OCI-LY1 (cell line): Measurements from ENCODE around the gene IL16.

ENCODE experiments used
- H2AFZ ChIP-seq: fragments of 200-600 bp; sonication (generic), shearing (Covaris generic); 2 replicates; pipeline ENCODE4 v1.6.0; 2014; ENCODE audit warnings: antibody characterized with exemption, mild to moderate bottlenecking, low read length
- H3F3A ChIP-seq: fragments of 200-600 bp; sonication (generic), shearing (Covaris generic); 2 replicates; pipeline ENCODE4 v1.6.0; 2014; ENCODE audit warnings: mild to moderate bottlenecking, antibody characterized with exemption, low read length, moderate library complexity; ENCODE audit not compliant: insufficient read depth
- H3K27ac ChIP-seq: fragments of 200-600 bp; sonication (generic); 2 replicates; pipeline ENCODE4 v1.5.1; 2014; ENCODE audit warnings: low read length, mixed run types, mild to moderate bottlenecking, low read depth; ENCODE audit not compliant: poor library complexity, severe bottlenecking
- H3K27me3 ChIP-seq: fragments of 200-600 bp; sonication (generic); 2 replicates; pipeline ENCODE4 v1.6.0; 2014; ENCODE audit warnings: antibody characterized with exemption, mild to moderate bottlenecking, low read length, moderate library complexity; ENCODE audit not compliant: insufficient read depth
- H3K36me3 ChIP-seq: fragments of 200-600 bp; sonication (generic); 2 replicates; pipeline ENCODE4 v1.6.1; 2014; ENCODE audit warnings: mild to moderate bottlenecking, antibody characterized with exemption, low read length, moderate library complexity, mixed read lengths; ENCODE audit not compliant: insufficient read depth
- H3K4me1 ChIP-seq: fragments of 200-600 bp; sonication (generic); 2 replicates; pipeline ENCODE4 v1.5.1; 2014; ENCODE audit warnings: mild to moderate bottlenecking, low read length, moderate library complexity; ENCODE audit not compliant: insufficient read depth, severe bottlenecking
- H3K4me2 ChIP-seq: fragments of 200-600 bp; sonication (generic), shearing (Covaris generic); 2 replicates; pipeline ENCODE4 v1.6.1; 2014; ENCODE audit warnings: low read length
- H3K4me3 ChIP-seq: fragments of 200-600 bp; sonication (generic); 2 replicates; pipeline ENCODE4 v1.5.1; 2014; ENCODE audit warnings: low read length, low read depth, mild to moderate bottlenecking, mixed read lengths; ENCODE audit not compliant: poor library complexity, severe bottlenecking
- H3K79me2 ChIP-seq: fragments of 200-600 bp; shearing (Covaris generic); 2 replicates; pipeline ENCODE4 v1.6.1; 2016; ENCODE audit warnings: mixed run types, low read length, mixed read lengths; ENCODE audit not compliant: insufficient read depth
- H3K9ac ChIP-seq: fragments of 200-600 bp; sonication (generic), shearing (Covaris generic); 2 replicates; pipeline ENCODE4 v1.6.1; 2014; ENCODE audit warnings: mild to moderate bottlenecking, low read length, mixed read lengths
- H3K9me2 ChIP-seq: fragments of 200-600 bp; sonication (generic), shearing (Covaris generic); 2 replicates; pipeline ENCODE4 v1.6.1; 2014; ENCODE audit warnings: low read depth, mild to moderate bottlenecking, low read length, mixed read lengths
- H3K9me3 ChIP-seq: fragments of 200-600 bp; shearing (Covaris generic); 2 replicates; pipeline ENCODE4 v1.6.1; 2014; ENCODE audit warnings: low read length, mixed read lengths
- H4K20me1 ChIP-seq: fragments of 200-600 bp; sonication (generic), shearing (Covaris generic); 2 replicates; pipeline ENCODE4 v1.6.0; 2016; ENCODE audit warnings: mild to moderate bottlenecking, low read length; ENCODE audit not compliant: insufficient read depth
- CTCF ChIP-seq: fragments of 200-600 bp; sonication (generic), shearing (Covaris generic); IDR thresholded peaks from 2 replicates; pipeline ENCODE4 v1.5.1; 2017; ENCODE audit warnings: mild to moderate bottlenecking, antibody characterized with exemption, low read length, moderate library complexity, mixed read lengths
- EZH2 ChIP-seq: fragments of 200-600 bp; sonication (generic), shearing (Covaris generic); IDR thresholded peaks from 2 replicates; pipeline ENCODE4 v1.8.0; 2017; ENCODE audit warnings: borderline replicate concordance, mixed run types, mild to moderate bottlenecking, antibody characterized with exemption, low read length, moderate library complexity, mixed read lengths

IL16 gene

DNA sequence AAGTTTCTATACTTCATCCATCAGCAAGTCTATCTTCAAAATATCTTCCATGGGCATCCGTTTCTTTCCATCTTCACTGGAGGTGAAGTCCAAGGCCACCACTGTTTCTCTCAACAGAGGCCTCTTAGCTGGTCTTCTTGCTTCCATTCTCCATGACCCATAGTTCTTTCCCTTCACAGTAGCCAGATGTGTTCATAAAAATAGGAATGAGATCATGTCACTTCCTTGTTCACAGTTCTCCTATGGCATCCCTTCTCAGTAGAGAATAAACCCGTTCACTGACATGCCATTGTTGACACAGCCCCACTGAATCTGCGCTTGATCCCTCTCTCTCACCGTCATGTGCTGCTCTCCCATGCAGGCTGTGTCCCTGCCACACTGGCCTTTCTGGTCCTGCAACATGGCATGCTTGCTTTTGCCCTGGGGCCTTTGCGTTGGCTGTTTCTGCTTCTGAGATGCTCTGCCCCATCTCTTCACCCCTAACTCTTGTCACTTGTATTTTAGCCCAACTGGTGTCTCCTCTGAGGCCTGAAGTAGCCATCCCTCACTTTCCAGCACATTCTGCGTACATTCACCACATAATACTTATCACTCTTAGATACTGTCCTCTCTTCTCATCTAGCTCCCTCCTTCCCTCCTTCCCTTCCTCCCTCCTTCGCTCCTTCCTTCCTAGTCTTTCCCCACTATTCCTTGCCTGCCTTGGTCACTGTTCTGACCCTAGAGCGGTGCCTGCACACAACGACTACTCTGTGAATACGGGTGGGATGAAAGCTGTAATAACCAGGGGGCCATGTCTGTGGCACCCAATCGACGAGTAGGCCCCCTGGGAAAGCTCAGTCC is 85.3 kb downstream of the IL16 start:
- Histone ChIP-seq H3K4me2 (no peak overlapping the region), H3K4me1 (peaks cover 30% of the 10 kb centered on the region), H3K4me3 (no peak overlapping the region), H4K20me1 (no peaks in the 10 kb centered on the region), H3F3A (no peaks in the 10 kb centered on the region), H3K36me3 (no peaks in the 10 kb centered on the region), H3K79me2 (no peaks in the 10 kb centered on the region), H3K9me3 (peaks cover 5% of the 10 kb centered on the region), H3K9me2 (no peaks in the 10 kb centered on the region), H2AFZ (no peak overlapping the region), H3K9ac (no peak overlapping the region), H3K27ac (no peak overlapping the region), H3K27me3 (no peaks in the 10 kb centered on the region)
- TF ChIP-seq CTCF, result no peak

DNA sequence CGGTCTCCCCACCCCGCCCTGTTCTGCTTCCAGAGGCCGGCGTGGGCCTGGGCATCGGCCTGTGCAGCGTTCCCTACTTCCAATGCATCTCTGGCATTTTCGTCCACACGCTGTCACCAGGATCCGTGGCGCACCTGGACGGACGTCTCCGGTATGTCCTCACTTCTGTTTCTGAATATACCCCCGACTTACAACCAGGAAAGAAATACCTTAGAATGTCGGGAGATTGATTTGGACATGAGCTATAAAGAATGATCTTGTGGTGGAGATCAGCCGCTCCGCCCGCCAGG is 85.9 kb downstream of the IL16 start:
- Histone ChIP-seq H2AFZ (no peak overlapping the region), H3K27ac (no peak overlapping the region), H3F3A (no peaks in the 10 kb centered on the region), H3K79me2 (no peaks in the 10 kb centered on the region), H4K20me1 (no peaks in the 10 kb centered on the region), H3K4me1 (peaks cover 30% of the 10 kb centered on the region), H3K9ac (no peak overlapping the region), H3K4me3 (no peak overlapping the region), H3K36me3 (no peaks in the 10 kb centered on the region), H3K9me3 (no peaks in the 10 kb centered on the region; the same call in 1 of the 2 replicates), H3K9me2 (no peaks in the 10 kb centered on the region), H3K27me3 (no peaks in the 10 kb centered on the region), H3K4me2 (no peak overlapping the region)
- TF ChIP-seq CTCF (no peak), EZH2 (no peak)

DNA sequence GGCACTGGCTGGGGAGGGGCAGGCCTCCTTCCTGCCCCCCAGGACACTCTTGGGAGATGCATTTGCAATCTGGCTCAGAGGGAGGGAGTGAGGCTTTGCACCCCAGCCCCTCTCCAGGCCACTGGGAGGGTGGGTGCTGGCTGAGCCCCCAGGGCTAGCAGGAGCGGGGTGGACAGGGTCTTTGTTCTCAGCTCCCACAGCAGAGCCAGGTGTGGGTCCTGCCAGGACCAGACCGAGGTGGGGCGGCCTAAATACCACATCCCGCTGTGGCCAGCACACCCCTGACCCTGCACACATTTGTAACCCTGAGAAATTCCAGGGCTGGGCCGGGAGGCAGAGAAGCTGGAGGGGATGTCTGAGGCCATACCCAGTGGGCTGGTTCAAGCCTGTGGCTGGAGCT is 86.2 kb downstream of the IL16 start:
- Histone ChIP-seq H3K36me3 (no peaks in the 10 kb centered on the region), H3F3A (no peaks in the 10 kb centered on the region), H3K9ac (no peak overlapping the region), H4K20me1 (no peaks in the 10 kb centered on the region), H3K4me3 (no peak overlapping the region), H3K4me1 (peaks cover 30% of the 10 kb centered on the region), H3K27me3 (no peaks in the 10 kb centered on the region), H3K4me2 (no peak overlapping the region), H3K79me2 (no peaks in the 10 kb centered on the region), H3K27ac (no peak overlapping the region), H3K9me2 (no peaks in the 10 kb centered on the region), H3K9me3 (no peaks in the 10 kb centered on the region), H2AFZ (no peak overlapping the region)
- TF ChIP-seq EZH2 (no peak), CTCF (no peak)
